Kidney (tissue), 14 donors: ENCODE results near the gene ANKRD12. TPM values are rescaled to one million over a fixed set of nuclear protein-coding genes. Genes with fewer than 3 reads are reported as not detected.
A peak's percentile ranks its signal among the peaks of the same experiment; 100 is the strongest.

Source experiments
- DNase-seq, 5 donors: peaks; one replicate each; pipeline ENCODE4 v3.0.0-alpha.2; 2013 to 2020
- FAIRE-seq: peaks from 2 replicates; lab custom pipeline; 2012; peaks lifted over from hg19 to GRCh38; lab: Jason Lieb, UNC
- H3K27ac ChIP-seq, 2 donors: one replicate each; pipeline ENCODE4 v1.7.0; 2013; ENCODE audit warnings: low read depth in 2 of 2, low read length in 2 of 2, inconsistent platforms in 1 of 2
- H3K27me3 ChIP-seq: one replicate; pipeline ENCODE4 v1.7.1; 2013; ENCODE audit warnings: low read length, inconsistent platforms; ENCODE audit not compliant: control insufficient read depth, insufficient read depth
- H3K36me3 ChIP-seq, 3 donors: one replicate each; pipeline versions ENCODE4 v1.7.0 to v1.7.1; 2013; ENCODE audit warnings: low read length in 3 of 3, control low read depth in 1 of 3, inconsistent platforms in 1 of 3; ENCODE audit not compliant: insufficient read depth in 3 of 3, control insufficient read depth in 2 of 3
- H3K4me1 ChIP-seq, 3 donors: one replicate each; pipeline versions ENCODE4 v1.7.0 to v1.7.1; 2013; ENCODE audit warnings: low read length in 3 of 3, inconsistent platforms in 1 of 3, low read depth in 1 of 3; ENCODE audit not compliant: control insufficient read depth in 2 of 3, insufficient read depth in 2 of 3
- H3K4me3 ChIP-seq, 3 donors: one replicate each; pipeline versions ENCODE4 v1.7.0 to v1.8.1; 2013; ENCODE audit warnings: low read length in 3 of 3, control low read depth in 1 of 3, inconsistent platforms in 1 of 3
- H3K9ac ChIP-seq, 3 donors: one replicate each; pipeline versions ENCODE4 v1.7.0 to v1.7.1; 2013; ENCODE audit warnings: low read length in 3 of 3, control low read depth in 1 of 3, inconsistent platforms in 1 of 3
- H3K9me3 ChIP-seq, 3 donors: one replicate each; pipeline versions ENCODE4 v1.7.0 to v1.7.1; 2013; ENCODE audit warnings: low read length in 3 of 3, control low read depth in 1 of 3, inconsistent platforms in 1 of 3; ENCODE audit not compliant: control insufficient read depth in 2 of 3, insufficient read depth in 1 of 3
- intact Hi-C: fragments of 100-400 bp; cut with DNase I; formaldehyde crosslinking; loops from one replicate; pipeline ENCODE4 v1.11.1; 2022
- polyA plus RNA-seq: library from polyadenylated mRNA; stranded (reverse); fragments of 350-450 nt; fragmentation: Illumina TruSeq; extraction: RNeasy Lipid Tissue Mini Kit (QIAGEN cat#74804); gene quantifications from one replicate; pipeline ENCODE4 v1.2.3, GENCODE V29; 2014; ENCODE audit warnings: low read depth, low replicate concordance; ENCODE audit not compliant: insufficient read depth
- total RNA-seq: library from RNA; stranded (reverse); fragmentation: NEBNext Ultra II Directional; extraction: Animal tissue kit (Norgen Biotek cat#: 25700); gene quantifications from one replicate; pipeline ENCODE4 v1.2.1, GENCODE V29; 2021
- TF ChIP-seq, protein P1 (sequence below): IDR thresholded peaks from 3 replicates; pipeline ENCODE4 v1.5.1; 2012; ENCODE audit warnings: mild to moderate bottlenecking, moderate library complexity, borderline replicate concordance; ENCODE audit not compliant: insufficient read depth; ENCODE audit errors: extremely low read depth
- donor health status: control.
- donor health status: control.
- donor health status: control.
- donor health status: control.
- donor health status: control.
- donor health status: DM: yes; HTN: yes; CAD: no.
- donor health status: Normal renal cell carcinoma (clear cell type).

The ANKRD12 gene
- total and polyA plus RNA-seq, 2 donors from 2014 or later, result 3.9 to 81.8 TPM

DNA sequence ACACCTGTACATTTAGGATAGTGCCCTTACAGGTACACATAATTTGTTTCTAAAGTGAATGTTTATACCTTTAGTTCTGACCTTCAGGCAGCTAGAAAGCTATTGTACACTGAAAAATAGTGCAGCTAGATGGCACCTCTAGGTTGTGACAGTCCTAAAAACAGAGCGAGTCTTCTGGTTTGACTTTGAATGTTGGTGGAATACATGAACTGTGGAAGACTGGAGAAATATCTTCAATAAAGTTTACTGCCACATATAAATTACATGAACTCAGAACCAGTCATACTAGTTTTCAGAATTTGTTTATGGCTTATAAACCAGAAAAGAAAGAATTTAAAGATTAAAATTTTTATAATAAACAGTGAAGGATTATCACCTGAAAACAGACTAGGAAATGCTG is 139.3 kb downstream of the ANKRD12 start:
- Histone ChIP-seq H3K36me3 (peaks cover 4 to 23% (median 7%) of the 10 kb centered on the region in 3 donors), H3K4me3 (no peak overlapping the region), H3K9ac (no peak overlapping the region), H3K27me3 (no peaks in the 10 kb centered on the region), H3K4me1 (no peaks in the 10 kb centered on the region), H3K27ac (no peak overlapping the region), H3K9me3 (no peaks in the 10 kb centered on the region)
- intact Hi-C loops, result no loop called here
- no peak for DNase-seq
- FAIRE-seq, result no peak
- TF ChIP-seq, protein P1, sequence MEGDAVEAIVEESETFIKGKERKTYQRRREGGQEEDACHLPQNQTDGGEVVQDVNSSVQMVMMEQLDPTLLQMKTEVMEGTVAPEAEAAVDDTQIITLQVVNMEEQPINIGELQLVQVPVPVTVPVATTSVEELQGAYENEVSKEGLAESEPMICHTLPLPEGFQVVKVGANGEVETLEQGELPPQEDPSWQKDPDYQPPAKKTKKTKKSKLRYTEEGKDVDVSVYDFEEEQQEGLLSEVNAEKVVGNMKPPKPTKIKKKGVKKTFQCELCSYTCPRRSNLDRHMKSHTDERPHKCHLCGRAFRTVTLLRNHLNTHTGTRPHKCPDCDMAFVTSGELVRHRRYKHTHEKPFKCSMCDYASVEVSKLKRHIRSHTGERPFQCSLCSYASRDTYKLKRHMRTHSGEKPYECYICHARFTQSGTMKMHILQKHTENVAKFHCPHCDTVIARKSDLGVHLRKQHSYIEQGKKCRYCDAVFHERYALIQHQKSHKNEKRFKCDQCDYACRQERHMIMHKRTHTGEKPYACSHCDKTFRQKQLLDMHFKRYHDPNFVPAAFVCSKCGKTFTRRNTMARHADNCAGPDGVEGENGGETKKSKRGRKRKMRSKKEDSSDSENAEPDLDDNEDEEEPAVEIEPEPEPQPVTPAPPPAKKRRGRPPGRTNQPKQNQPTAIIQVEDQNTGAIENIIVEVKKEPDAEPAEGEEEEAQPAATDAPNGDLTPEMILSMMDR, result no peak

DNA sequence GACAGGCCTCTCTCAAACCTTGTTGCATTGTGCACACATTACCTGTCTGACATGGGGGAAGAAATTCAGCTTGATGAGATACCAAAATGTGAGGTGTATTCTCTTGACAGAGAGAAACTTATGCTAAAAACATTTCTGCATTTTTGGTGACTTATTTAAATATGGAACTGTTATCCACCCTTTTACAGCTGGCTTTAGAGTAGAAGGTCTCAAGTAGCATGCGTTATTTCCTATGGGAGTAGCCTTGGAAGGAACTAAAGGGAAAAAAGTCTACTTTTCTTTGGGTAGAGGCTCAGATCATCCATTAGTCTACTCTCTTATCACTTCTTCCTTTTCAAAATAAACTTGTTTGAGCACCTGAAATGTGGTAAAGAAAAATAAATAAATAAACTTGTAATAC is 141.4 kb downstream of the ANKRD12 start:
- Histone ChIP-seq H3K27me3 (no peaks in the 10 kb centered on the region), H3K27ac (no peak overlapping the region), H3K4me3 (no peak overlapping the region), H3K36me3 (peaks cover 4 to 21% (median 8%) of the 10 kb centered on the region in 3 donors), H3K9ac (no peak overlapping the region), H3K9me3 (no peaks in the 10 kb centered on the region), H3K4me1 (no peaks in the 10 kb centered on the region)
- DNase-seq (no peak), FAIRE-seq (no peak)
- TF ChIP-seq, protein P1, result no peak
- intact Hi-C loops, result no loop called here

DNA sequence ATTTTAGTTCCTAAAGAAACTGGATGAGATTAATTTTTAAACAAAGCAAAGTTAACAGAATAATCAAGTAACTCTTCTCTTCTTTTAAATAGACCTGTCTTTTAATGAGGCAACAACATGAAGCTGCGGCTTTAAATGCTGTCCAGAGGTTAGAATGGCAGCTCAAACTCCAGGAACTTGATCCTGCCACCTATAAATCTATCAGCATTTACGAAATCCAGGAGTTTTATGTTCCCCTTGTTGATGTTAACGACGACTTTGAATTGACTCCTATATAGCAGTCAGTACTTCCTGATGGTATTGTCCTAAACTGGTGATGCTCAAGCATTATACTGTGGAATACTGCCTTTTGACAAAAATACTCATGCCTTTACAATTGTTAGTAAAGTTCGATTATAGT is 144.3 kb downstream of the ANKRD12 start:
- Histone ChIP-seq H3K27ac (no peak overlapping the region), H3K9ac (no peak overlapping the region), H3K4me3 (no peak overlapping the region), H3K27me3 (no peaks in the 10 kb centered on the region), H3K4me1 (no peaks in the 10 kb centered on the region), H3K36me3 (peaks cover 2 to 20% (median 8%) of the 10 kb centered on the region in 3 donors), H3K9me3 (no peaks in the 10 kb centered on the region)
- DNase-seq (peak in 3 of 5 donors; percentile 32 to 72 (median 71)), FAIRE-seq (no peak)
- TF ChIP-seq, protein P1, result no peak
- intact Hi-C loops, result no loop called here

DNA sequence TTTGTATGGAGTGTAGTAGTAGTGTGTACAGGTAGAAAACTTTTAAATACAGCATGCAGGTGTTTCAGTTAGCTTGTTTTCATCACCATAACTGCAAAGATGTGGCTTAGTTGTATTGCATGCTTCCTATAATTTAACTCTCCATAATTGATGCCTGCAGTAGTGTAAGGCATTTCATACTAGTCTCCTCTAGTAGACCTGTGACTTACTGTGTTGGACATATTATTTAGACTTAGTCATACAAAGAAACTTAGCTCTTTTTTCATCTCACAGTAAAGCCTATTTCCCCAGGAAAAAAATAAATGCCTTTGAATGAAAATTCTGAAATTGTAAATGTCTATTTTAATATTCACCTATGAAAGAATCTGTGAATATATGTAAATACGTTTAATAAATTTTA is 145.2 kb downstream of the ANKRD12 start:
- Histone ChIP-seq H3K9me3 (no peaks in the 10 kb centered on the region), H3K27ac (no peak overlapping the region), H3K27me3 (no peaks in the 10 kb centered on the region), H3K9ac (no peak overlapping the region), H3K36me3 (peaks cover 2 to 15% (median 8%) of the 10 kb centered on the region in 3 donors), H3K4me1 (no peaks in the 10 kb centered on the region), H3K4me3 (no peak overlapping the region)
- intact Hi-C loops, result no loop called here
- TF ChIP-seq, protein P1, result no peak
- FAIRE-seq, result no peak
- no peak for DNase-seq
